Loucy (cell line): ENCODE measurements around the gene MYO1E.

Source experiments
- H2AFZ ChIP-seq: fragments of 200-600 bp; sonication (generic); 2 replicates; pipeline ENCODE4 v1.6.0; 2016; ENCODE audit warnings: antibody characterized with exemption, mild to moderate bottlenecking, low read length, moderate library complexity
- H3F3A ChIP-seq: fragments of 200-600 bp; 2 replicates; pipeline ENCODE4 v1.6.0; 2016; ENCODE audit warnings: antibody characterized with exemption, low read depth, mild to moderate bottlenecking
- H3K27me3 ChIP-seq: fragments of 200-600 bp; sonication (generic); 2 replicates; pipeline ENCODE4 v1.6.1; 2014; ENCODE audit warnings: low read length, mild to moderate bottlenecking; ENCODE audit not compliant: insufficient read depth, poor library complexity, severe bottlenecking
- H3K36me3 ChIP-seq: fragments of 200-600 bp; sonication (generic); 2 replicates; pipeline ENCODE4 v1.6.1; 2016; ENCODE audit warnings: low read length; ENCODE audit not compliant: insufficient read depth
- H3K4me1 ChIP-seq: fragments of 200-600 bp; sonication (generic); 2 replicates; pipeline ENCODE4 v1.5.1; 2014; ENCODE audit warnings: low read length, mild to moderate bottlenecking; ENCODE audit not compliant: insufficient read depth, poor library complexity, severe bottlenecking
- H3K4me2 ChIP-seq: fragments of 200-600 bp; sonication (generic); 2 replicates; pipeline ENCODE4 v1.6.0; 2014; ENCODE audit warnings: antibody characterized with exemption, low read length, low read depth, mild to moderate bottlenecking; ENCODE audit not compliant: poor library complexity, severe bottlenecking
- H3K4me3 ChIP-seq: fragments of 200-600 bp; sonication (generic); 2 replicates; pipeline ENCODE4 v1.5.1; 2014; ENCODE audit warnings: low read length, mild to moderate bottlenecking, mixed read lengths; ENCODE audit not compliant: poor library complexity, severe bottlenecking
- H3K79me2 ChIP-seq: fragments of 200-600 bp; sonication (generic); 2 replicates; pipeline ENCODE4 v1.6.1; 2014; ENCODE audit warnings: low read length; ENCODE audit not compliant: insufficient read depth
- H3K9ac ChIP-seq: fragments of 200-600 bp; sonication (generic); 2 replicates; pipeline ENCODE4 v1.6.0; 2014; ENCODE audit warnings: mild to moderate bottlenecking, low read depth, low read length, moderate library complexity; ENCODE audit not compliant: poor library complexity, severe bottlenecking
- H3K9me2 ChIP-seq: fragments of 200-600 bp; sonication (generic); replicated peaks from 2 replicates; pipeline ENCODE4 v1.6.1; 2016; ENCODE audit warnings: low read depth, low read length, mixed read lengths
- H3K9me3 ChIP-seq: fragments of 200-600 bp; sonication (generic); 2 replicates; pipeline ENCODE4 v1.6.1; 2014; ENCODE audit warnings: mild to moderate bottlenecking, antibody characterized with exemption, low read length, low read depth; ENCODE audit not compliant: insufficient read depth
- H4K20me1 ChIP-seq: fragments of 200-600 bp; sonication (generic); 2 replicates; pipeline ENCODE4 v1.6.0; 2014; ENCODE audit warnings: antibody characterized with exemption, low read length, mild to moderate bottlenecking; ENCODE audit not compliant: insufficient read depth, poor library complexity, severe bottlenecking
- CTCF ChIP-seq: fragments of 200-600 bp; sonication (generic); conservative IDR thresholded peaks from 2 replicates; pipeline ENCODE4 v1.5.1; 2014; ENCODE audit warnings: mild to moderate bottlenecking, antibody characterized with exemption, low read length
- EZH2phosphoT487 ChIP-seq: fragments of 200-600 bp; IDR thresholded peaks from 2 replicates; pipeline ENCODE4 v1.6.1; 2018; ENCODE audit warnings: antibody characterized with exemption, mild to moderate bottlenecking, moderate library complexity, borderline replicate concordance

Gene MYO1E

GRCh38 chr15:59271595-59272201 is 101.0 kb downstream of the MYO1E start:
- no peaks in the 10 kb centered on the region for H3K36me3 ChIP-seq
- H3K4me2 ChIP-seq: no peak overlapping the region
- H3K79me2 ChIP-seq: no peaks in the 10 kb centered on the region
- H3K4me3 ChIP-seq: no peak overlapping the region
- no peaks in the 10 kb centered on the region for H3K9me3 ChIP-seq
- no peak for TF ChIP-seq EZH2phosphoT487
- TF ChIP-seq CTCF: no peak
- H3K9me2 ChIP-seq: no peaks in the 10 kb centered on the region
- H4K20me1 ChIP-seq: no peaks in the 10 kb centered on the region
- H3K4me1 ChIP-seq: no peaks in the 10 kb centered on the region
- no peak overlapping the region for H3K9ac ChIP-seq
- no peaks in the 10 kb centered on the region for H3F3A ChIP-seq
- H2AFZ ChIP-seq: no peak overlapping the region
- H3K27me3 ChIP-seq: no peaks in the 10 kb centered on the region

GRCh38 chr15:59268852-59269407 is 103.7 kb downstream of the MYO1E start:
- Histone ChIP-seq H3K27me3 (no peaks in the 10 kb centered on the region), H3K79me2 (no peaks in the 10 kb centered on the region), H3K9ac (no peak overlapping the region), H3K4me3 (no peak overlapping the region), H3K4me1 (no peaks in the 10 kb centered on the region), H3F3A (no peaks in the 10 kb centered on the region), H4K20me1 (no peaks in the 10 kb centered on the region), H3K9me2 (no peaks in the 10 kb centered on the region), H2AFZ (no peak overlapping the region), H3K4me2 (no peak overlapping the region), H3K9me3 (no peaks in the 10 kb centered on the region), H3K36me3 (no peaks in the 10 kb centered on the region)
- no peak for TF ChIP-seq CTCF
- no peak for TF ChIP-seq EZH2phosphoT487

GRCh38 chr15:59268168-59268851 is 104.4 kb downstream of the MYO1E start:
- Histone ChIP-seq H3K79me2 (no peaks in the 10 kb centered on the region), H3K4me1 (no peaks in the 10 kb centered on the region)

More at GRCh38 chr15:59268168-59268851, 104.4 kb downstream of the MYO1E start:
- H3K9me2 ChIP-seq: no peaks in the 10 kb centered on the region
- no peak overlapping the region for H3K4me3 ChIP-seq
- no peak overlapping the region for H2AFZ ChIP-seq
- H3K9me3 ChIP-seq: no peaks in the 10 kb centered on the region
- no peaks in the 10 kb centered on the region for H3K36me3 ChIP-seq
- H3F3A ChIP-seq: no peaks in the 10 kb centered on the region
- H4K20me1 ChIP-seq: no peaks in the 10 kb centered on the region
- no peaks in the 10 kb centered on the region for H3K27me3 ChIP-seq
- H3K4me2 ChIP-seq: no peak overlapping the region
- no peak overlapping the region for H3K9ac ChIP-seq
- no peak for TF ChIP-seq EZH2phosphoT487
- no peak for TF ChIP-seq CTCF
